Measurements from ENCODE around the gene IFFO2.

- no peak for TF ChIP-seq CTCF (conservative IDR thresholded peaks at IDR 0.05; ENCODE audit: low read length)
- no peak for TF ChIP-seq EZH2phosphoT487 (IDR thresholded peaks at IDR 0.05; ENCODE audit: borderline replicate concordance)
Measured at GRCh38 chr1:18942340-18942739, 14.1 kb downstream of the IFFO2 start.

Data from Loucy (cell line).